Measurements from ENCODE around the gene TBC1D25. TPM values are rescaled to one million over a fixed set of nuclear protein-coding genes. Genes with fewer than 3 reads are reported as not detected.

TBC1D25 gene
- total RNA-seq, 1 donor, result 10.1 TPM

DNA sequence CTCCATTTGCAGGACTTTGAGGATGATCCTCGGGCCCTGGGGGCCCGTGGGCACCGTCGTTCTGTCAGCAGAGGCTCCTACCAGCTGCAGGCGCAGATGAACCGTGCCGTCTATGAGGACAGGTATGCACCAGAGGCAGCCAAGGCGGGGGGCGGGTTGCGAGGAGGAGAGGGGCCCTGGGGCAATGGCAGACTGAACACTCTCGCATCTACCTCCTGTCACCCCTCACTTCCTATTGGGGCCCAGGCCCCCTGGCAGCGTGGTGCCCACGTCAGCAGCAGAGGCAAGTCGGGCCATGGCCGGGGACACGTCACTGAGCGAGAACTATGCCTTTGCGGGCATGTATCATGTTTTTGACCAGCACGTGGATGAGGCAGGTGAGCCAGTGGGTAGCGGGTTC is 59.8 kb downstream of the TBC1D25 start:
- Histone ChIP-seq H3K79me2 (ENCODE audit: insufficient read depth, low read length) (peaks cover 6% of the 10 kb centered on the region), H4K20me1 (ENCODE audit: insufficient read depth, low read length) (no peaks in the 10 kb centered on the region), H3K4me2 (ENCODE audit: insufficient read depth, low read length) (no peak overlapping the region), H3K4me1 (ENCODE audit: insufficient read depth, low read length) (peaks cover 5% of the 10 kb centered on the region), H3K36me3 (ENCODE audit: insufficient read depth, low read length) (peaks cover 28% of the 10 kb centered on the region), H3K27me3 (ENCODE audit: insufficient read depth, low read length) (no peaks in the 10 kb centered on the region), H3K27ac (ENCODE audit: low read depth, low read length) (no peak overlapping the region), H3K4me3 (ENCODE audit: insufficient read depth, low read length) (no peak overlapping the region), H3K9me3 (ENCODE audit: low read depth, low read length) (no peaks in the 10 kb centered on the region), H2AFZ (ENCODE audit: low read length) (no peak overlapping the region)
- DNase-seq (ENCODE audit: insufficient read length, low spot score, missing footprints), result no peak
- TF ChIP-seq, protein P1, sequence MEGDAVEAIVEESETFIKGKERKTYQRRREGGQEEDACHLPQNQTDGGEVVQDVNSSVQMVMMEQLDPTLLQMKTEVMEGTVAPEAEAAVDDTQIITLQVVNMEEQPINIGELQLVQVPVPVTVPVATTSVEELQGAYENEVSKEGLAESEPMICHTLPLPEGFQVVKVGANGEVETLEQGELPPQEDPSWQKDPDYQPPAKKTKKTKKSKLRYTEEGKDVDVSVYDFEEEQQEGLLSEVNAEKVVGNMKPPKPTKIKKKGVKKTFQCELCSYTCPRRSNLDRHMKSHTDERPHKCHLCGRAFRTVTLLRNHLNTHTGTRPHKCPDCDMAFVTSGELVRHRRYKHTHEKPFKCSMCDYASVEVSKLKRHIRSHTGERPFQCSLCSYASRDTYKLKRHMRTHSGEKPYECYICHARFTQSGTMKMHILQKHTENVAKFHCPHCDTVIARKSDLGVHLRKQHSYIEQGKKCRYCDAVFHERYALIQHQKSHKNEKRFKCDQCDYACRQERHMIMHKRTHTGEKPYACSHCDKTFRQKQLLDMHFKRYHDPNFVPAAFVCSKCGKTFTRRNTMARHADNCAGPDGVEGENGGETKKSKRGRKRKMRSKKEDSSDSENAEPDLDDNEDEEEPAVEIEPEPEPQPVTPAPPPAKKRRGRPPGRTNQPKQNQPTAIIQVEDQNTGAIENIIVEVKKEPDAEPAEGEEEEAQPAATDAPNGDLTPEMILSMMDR (IDR thresholded peaks at IDR 0.05; ENCODE audit: extremely low read depth, low read depth, low read length), result no peak

DNA sequence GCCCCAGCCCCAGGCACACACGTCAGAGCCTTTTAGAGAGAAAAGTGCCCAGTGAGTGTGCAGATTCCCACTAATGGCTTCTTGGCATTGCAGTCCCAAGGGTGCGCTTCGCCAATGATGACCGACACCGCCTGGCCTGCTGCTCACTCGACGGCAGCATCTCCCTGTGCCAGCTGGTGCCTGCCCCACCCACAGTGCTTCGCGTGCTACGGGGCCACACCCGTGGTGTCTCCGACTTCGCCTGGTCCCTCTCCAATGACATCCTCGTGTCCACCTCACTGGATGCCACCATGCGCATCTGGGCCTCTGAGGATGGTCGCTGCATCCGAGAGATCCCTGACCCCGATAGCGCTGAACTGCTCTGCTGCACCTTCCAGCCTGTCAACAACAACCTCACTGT is 60.7 kb downstream of the TBC1D25 start:
- TF ChIP-seq, protein P1 (IDR thresholded peaks at IDR 0.05; ENCODE audit: extremely low read depth, low read depth, low read length), result no peak
- H3K4me3 ChIP-seq (ENCODE audit: insufficient read depth, low read length), result no peak overlapping the region

DNA sequence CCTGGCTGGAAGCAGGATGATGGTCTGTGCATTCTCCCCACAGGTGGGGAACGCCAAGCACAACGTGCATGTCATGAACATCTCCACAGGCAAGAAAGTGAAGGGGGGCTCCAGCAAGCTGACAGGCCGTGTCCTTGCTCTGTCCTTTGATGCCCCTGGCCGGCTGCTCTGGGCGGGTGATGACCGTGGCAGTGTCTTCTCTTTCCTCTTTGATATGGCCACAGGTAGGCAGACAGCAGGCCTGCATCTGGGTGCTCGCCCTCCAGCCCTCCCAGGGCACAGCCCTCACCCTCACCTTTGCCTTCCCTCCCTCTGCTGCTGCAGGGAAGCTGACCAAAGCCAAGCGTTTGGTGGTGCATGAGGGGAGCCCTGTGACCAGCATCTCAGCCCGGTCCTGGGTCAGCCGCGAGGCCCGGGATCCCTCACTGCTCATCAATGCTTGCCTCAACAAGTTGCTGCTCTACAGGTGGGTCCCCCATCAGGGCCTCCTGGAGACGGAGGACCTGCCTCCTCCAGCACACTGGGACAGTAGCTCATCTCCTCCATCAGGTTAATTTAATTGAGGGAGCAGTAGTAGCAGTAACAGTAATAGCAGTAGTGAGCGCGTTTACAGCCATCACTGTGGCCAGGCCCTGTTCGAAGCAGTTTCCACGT is 62.4 kb downstream of the TBC1D25 start:
- H3K36me3 ChIP-seq (ENCODE audit: insufficient read depth, low read length), result peaks cover 28% of the 10 kb centered on the region

More for the DNA sequence above, 60.7 kb downstream of the TBC1D25 start:
- Histone ChIP-seq H3K79me2 (ENCODE audit: insufficient read depth, low read length) (peaks cover 6% of the 10 kb centered on the region), H3K4me1 (ENCODE audit: insufficient read depth, low read length) (peaks cover 5% of the 10 kb centered on the region), H3K36me3 (ENCODE audit: insufficient read depth, low read length) (peaks cover 28% of the 10 kb centered on the region), H3K27me3 (ENCODE audit: insufficient read depth, low read length) (no peaks in the 10 kb centered on the region), H4K20me1 (ENCODE audit: insufficient read depth, low read length) (no peaks in the 10 kb centered on the region), H2AFZ (ENCODE audit: low read length) (no peak overlapping the region), H3K27ac (ENCODE audit: low read depth, low read length) (no peak overlapping the region), H3K9me3 (ENCODE audit: low read depth, low read length) (no peaks in the 10 kb centered on the region), H3K4me2 (ENCODE audit: insufficient read depth, low read length) (no peak overlapping the region)
- no peak for DNase-seq (ENCODE audit: insufficient read length, low spot score, missing footprints)

DNA sequence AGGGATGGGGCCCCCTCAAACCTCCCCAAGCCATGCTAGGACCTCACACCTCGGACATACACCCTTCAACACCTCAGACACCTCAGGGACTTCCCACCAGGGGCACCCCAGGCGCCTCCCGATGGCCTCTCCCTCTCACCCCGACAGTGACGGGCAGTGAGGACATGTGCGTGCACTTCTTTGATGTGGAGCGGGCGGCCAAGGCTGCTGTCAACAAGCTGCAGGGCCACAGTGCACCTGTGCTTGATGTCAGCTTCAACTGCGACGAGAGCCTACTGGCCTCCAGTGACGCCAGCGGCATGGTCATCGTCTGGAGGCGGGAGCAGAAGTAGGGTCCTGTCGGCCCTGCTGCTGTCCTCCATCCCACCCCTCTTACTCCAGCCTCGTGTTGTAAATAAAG is 65.2 kb downstream of the TBC1D25 start:
- DNase-seq (ENCODE audit: insufficient read length, low spot score, missing footprints), result no peak
- Histone ChIP-seq H3K4me1 (ENCODE audit: insufficient read depth, low read length) (no peaks in the 10 kb centered on the region), H3K4me3 (ENCODE audit: insufficient read depth, low read length) (no peak overlapping the region), H3K9me3 (ENCODE audit: low read depth, low read length) (no peaks in the 10 kb centered on the region), H3K36me3 (ENCODE audit: insufficient read depth, low read length) (peaks cover 17% of the 10 kb centered on the region), H3K4me2 (ENCODE audit: insufficient read depth, low read length) (no peak overlapping the region), H4K20me1 (ENCODE audit: insufficient read depth, low read length) (no peaks in the 10 kb centered on the region), H2AFZ (ENCODE audit: low read length) (no peak overlapping the region), H3K27me3 (ENCODE audit: insufficient read depth, low read length) (no peaks in the 10 kb centered on the region), H3K27ac (ENCODE audit: low read depth, low read length) (no peak overlapping the region), H3K79me2 (ENCODE audit: insufficient read depth, low read length) (no peaks in the 10 kb centered on the region)
- TF ChIP-seq, protein P1 (IDR thresholded peaks at IDR 0.05; ENCODE audit: extremely low read depth, low read depth, low read length), result no peak

More for the DNA sequence above, 62.4 kb downstream of the TBC1D25 start:
- Histone ChIP-seq H3K4me1 (ENCODE audit: insufficient read depth, low read length) (peaks cover 5% of the 10 kb centered on the region), H3K79me2 (ENCODE audit: insufficient read depth, low read length) (peaks cover 6% of the 10 kb centered on the region), H2AFZ (ENCODE audit: low read length) (no peak overlapping the region), H3K27me3 (ENCODE audit: insufficient read depth, low read length) (no peaks in the 10 kb centered on the region), H3K9me3 (ENCODE audit: low read depth, low read length) (no peaks in the 10 kb centered on the region), H3K27ac (ENCODE audit: low read depth, low read length) (no peak overlapping the region), H3K4me3 (ENCODE audit: insufficient read depth, low read length) (no peak overlapping the region), H4K20me1 (ENCODE audit: insufficient read depth, low read length) (no peaks in the 10 kb centered on the region), H3K4me2 (ENCODE audit: insufficient read depth, low read length) (no peak overlapping the region)
- TF ChIP-seq, protein P1 (IDR thresholded peaks at IDR 0.05; ENCODE audit: extremely low read depth, low read depth, low read length), result no peak
- DNase-seq (ENCODE audit: insufficient read length, low spot score, missing footprints), result no peak
